CD14-positive monocyte (primary cell): Measurements from ENCODE around the gene EPHA7. TPM values are rescaled to one million over a fixed set of nuclear protein-coding genes. Genes with fewer than 3 reads are reported as not detected.

Experiments used
- DNase-seq, 3 donors: peaks; one replicate each; pipeline ENCODE4 v3.0.0-alpha.2; 2011 to 2022
- H2AFZ ChIP-seq: 2 replicates; pipeline ENCODE4 v1.6.0; 2012; ENCODE audit warnings: mild to moderate bottlenecking, low read depth, low read length, inconsistent platforms; ENCODE audit not compliant: insufficient read depth, poor library complexity, severe bottlenecking
- H3K27ac ChIP-seq, 2 donors: 1 replicate in 1 of 2; 2 replicates in 1 of 2; pipeline ENCODE4 v1.5.1; 2012 to 2013; ENCODE audit warnings: low read length in 2 of 2, control low read depth in 1 of 2, inconsistent platforms in 1 of 2, low read depth in 1 of 2, mild to moderate bottlenecking in 1 of 2
- H3K27me3 ChIP-seq, 2 donors: one replicate each; pipeline versions ENCODE4 v1.6.0 to v1.6.1; 2011 to 2013; ENCODE audit warnings: low read length in 2 of 2; ENCODE audit not compliant: control insufficient read depth in 2 of 2, insufficient read depth in 2 of 2
- H3K36me3 ChIP-seq, 2 donors: replicated peaks in 1 of 2; 1 replicate in 1 of 2; 2 replicates in 1 of 2; pipeline versions ENCODE4 v1.5.1 to v1.6.1; 2012 to 2013; ENCODE audit warnings: low read length in 2 of 2, control low read depth in 1 of 2, inconsistent platforms in 1 of 2, mild to moderate bottlenecking in 1 of 2; ENCODE audit not compliant: insufficient read depth in 2 of 2, control insufficient read depth in 1 of 2
- H3K4me1 ChIP-seq, 2 donors: 1 replicate in 1 of 2; 2 replicates in 1 of 2; pipeline versions ENCODE4 v1.5.1 to v1.6.1; 2012 to 2013; ENCODE audit warnings: low read length in 2 of 2, control low read depth in 1 of 2, inconsistent platforms in 1 of 2, mild to moderate bottlenecking in 1 of 2, moderate library complexity in 1 of 2; ENCODE audit not compliant: insufficient read depth in 2 of 2, control insufficient read depth in 1 of 2
- H3K4me2 ChIP-seq: replicated peaks from 2 replicates; pipeline ENCODE3; 2012; ENCODE audit warnings: low read length, moderate library complexity, mild to moderate bottlenecking; ENCODE audit not compliant: poor library complexity, severe bottlenecking; ENCODE audit errors: extremely low read depth
- H3K4me3 ChIP-seq, 3 experiments: fragments of 200-600 bp in 1 of 3; sonication (generic) in 1 of 3; replicated peaks in 1 of 3; 1 replicate in 2 of 3; 2 replicates in 1 of 3; pipeline ENCODE4 v1.5.1; 2011 to 2013; ENCODE audit warnings: low read length in 3 of 3, mild to moderate bottlenecking in 3 of 3, control low read depth in 2 of 3, low read depth in 2 of 3, inconsistent platforms in 1 of 3, moderate library complexity in 1 of 3
- H3K79me2 ChIP-seq: 2 replicates; pipeline ENCODE4 v1.6.0; 2012; ENCODE audit warnings: mild to moderate bottlenecking, control low read depth, inconsistent platforms, low read length, moderate library complexity; ENCODE audit not compliant: insufficient read depth
- H3K9ac ChIP-seq: 2 replicates; pipeline ENCODE4 v1.6.0; 2017; ENCODE audit warnings: low read length, mild to moderate bottlenecking; ENCODE audit not compliant: insufficient read depth, poor library complexity, severe bottlenecking
- H3K9me3 ChIP-seq, 2 donors: replicated peaks in 1 of 2; 1 replicate in 1 of 2; 2 replicates in 1 of 2; pipeline versions ENCODE4 v1.5.1 to v1.6.1; 2012 to 2013; ENCODE audit warnings: low read length in 2 of 2, control low read depth in 1 of 2; ENCODE audit not compliant: control insufficient read depth in 1 of 2, insufficient read depth in 1 of 2
- H4K20me1 ChIP-seq: 2 replicates; pipeline ENCODE4 v1.6.0; 2012; ENCODE audit warnings: mild to moderate bottlenecking, low read length, control low read depth, moderate library complexity; ENCODE audit not compliant: insufficient read depth
- H3K27ac Mint-ChIP-seq, 7 donors: one replicate each; pipeline ENCODE4 v1.8.0; 2020; ENCODE audit warnings: mild to moderate bottlenecking in 7 of 7, mixed read lengths in 7 of 7, moderate library complexity in 6 of 7, inconsistent platforms in 2 of 7
- H3K27me3 Mint-ChIP-seq, 3 donors: one replicate each; pipeline ENCODE4 v1.8.0; 2021 to 2022; ENCODE audit warnings: low read depth in 3 of 3, mild to moderate bottlenecking in 3 of 3, mixed read lengths in 3 of 3, moderate library complexity in 3 of 3, inconsistent platforms in 1 of 3
- H3K36me3 Mint-ChIP-seq, 2 donors: one replicate each; pipeline ENCODE4 v1.8.0; 2020; ENCODE audit warnings: mixed read lengths in 2 of 2, inconsistent platforms in 1 of 2, mild to moderate bottlenecking in 1 of 2
- H3K4me1 Mint-ChIP-seq: one replicate; pipeline ENCODE4 v1.8.0; 2020; ENCODE audit warnings: mild to moderate bottlenecking, mixed read lengths
- H3K4me3 Mint-ChIP-seq, 2 donors: one replicate each; pipeline ENCODE4 v1.8.0; 2020; ENCODE audit warnings: mild to moderate bottlenecking in 2 of 2, mixed read lengths in 2 of 2, moderate library complexity in 1 of 2
- H3K9me3 Mint-ChIP-seq, 7 donors: one replicate each; pipeline ENCODE4 v1.8.0; 2020 to 2022; ENCODE audit warnings: mixed read lengths in 7 of 7, mild to moderate bottlenecking in 6 of 7, moderate library complexity in 6 of 7, inconsistent platforms in 2 of 7
- WGBS: methylation state at CpG from one replicate; pipeline ENCODE4 v1.1.5; 2013; ENCODE audit warnings: missing lambda C conversion rate; ENCODE audit not compliant: insufficient coverage; 5-methylcytosine and 5-hydroxymethylcytosine counted together
- intact Hi-C, 2 donors: fragments of 100-400 bp; cut with micrococcal nuclease; formaldehyde crosslinking; loops; one replicate each; pipeline versions ENCODE4 v1.15.0 to v1.15.1; 2023
- polyA plus RNA-seq, 3 donors: library from polyadenylated mRNA; depleted of rRNA in 1 of 3; unstranded in 2 of 3; stranded (reverse) in 1 of 3; fragments of 300-500 nt in 2 of 3; fragments of >200 nt in 1 of 3; fragmentation: Illumina TruSeq in 2 of 3; gene quantifications; 1 replicate in 2 of 3; 2 replicates in 1 of 3; pipeline ENCODE4 v1.2.3, GENCODE V29; 2012 to 2021
- TF ChIP-seq, protein P1 (sequence below): fragments of 200-600 bp; IDR thresholded peaks from one replicate; pipeline ENCODE4 v1.8.0; 2022; ENCODE audit warnings: antibody characterized with exemption, mild to moderate bottlenecking

Gene EPHA7
- polyA plus RNA-seq, 3 donors = not detected

DNA sequence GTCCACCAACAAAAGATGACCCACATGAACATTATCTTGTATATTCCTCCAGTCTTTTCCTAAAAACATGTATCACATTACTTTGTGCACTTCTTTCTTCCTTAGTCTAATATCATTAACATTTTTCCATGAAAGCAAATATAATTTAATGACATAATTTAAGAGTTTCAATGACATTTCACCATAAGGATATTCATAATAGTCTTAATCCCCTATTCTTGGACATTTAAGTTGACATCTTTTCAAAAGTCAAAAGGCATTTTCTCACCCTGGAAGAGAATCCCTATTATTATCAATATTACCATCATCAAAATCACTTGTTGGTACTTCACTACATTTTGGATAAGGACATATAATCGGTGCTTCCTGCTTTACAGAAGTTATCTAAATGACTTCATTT, 31.3 kb downstream of the EPHA7 start:
- H3K27ac ChIP-seq = no peak overlapping the region
- no peak overlapping the region for H3K9ac ChIP-seq
- H3K36me3 Mint-ChIP-seq = no peaks in the 10 kb centered on the region
- H3K4me1 ChIP-seq = no peaks in the 10 kb centered on the region
- intact Hi-C loops = no loop called here
- no peak overlapping the region for H3K27ac Mint-ChIP-seq
- DNase-seq = no peak
- H3K9me3 Mint-ChIP-seq = no peaks in the 10 kb centered on the region
- H3K79me2 ChIP-seq = no peaks in the 10 kb centered on the region
- no peak overlapping the region for H3K4me3 ChIP-seq
- no peak overlapping the region for H2AFZ ChIP-seq
- TF ChIP-seq, protein P1, sequence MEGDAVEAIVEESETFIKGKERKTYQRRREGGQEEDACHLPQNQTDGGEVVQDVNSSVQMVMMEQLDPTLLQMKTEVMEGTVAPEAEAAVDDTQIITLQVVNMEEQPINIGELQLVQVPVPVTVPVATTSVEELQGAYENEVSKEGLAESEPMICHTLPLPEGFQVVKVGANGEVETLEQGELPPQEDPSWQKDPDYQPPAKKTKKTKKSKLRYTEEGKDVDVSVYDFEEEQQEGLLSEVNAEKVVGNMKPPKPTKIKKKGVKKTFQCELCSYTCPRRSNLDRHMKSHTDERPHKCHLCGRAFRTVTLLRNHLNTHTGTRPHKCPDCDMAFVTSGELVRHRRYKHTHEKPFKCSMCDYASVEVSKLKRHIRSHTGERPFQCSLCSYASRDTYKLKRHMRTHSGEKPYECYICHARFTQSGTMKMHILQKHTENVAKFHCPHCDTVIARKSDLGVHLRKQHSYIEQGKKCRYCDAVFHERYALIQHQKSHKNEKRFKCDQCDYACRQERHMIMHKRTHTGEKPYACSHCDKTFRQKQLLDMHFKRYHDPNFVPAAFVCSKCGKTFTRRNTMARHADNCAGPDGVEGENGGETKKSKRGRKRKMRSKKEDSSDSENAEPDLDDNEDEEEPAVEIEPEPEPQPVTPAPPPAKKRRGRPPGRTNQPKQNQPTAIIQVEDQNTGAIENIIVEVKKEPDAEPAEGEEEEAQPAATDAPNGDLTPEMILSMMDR = no peak
- H4K20me1 ChIP-seq = no peaks in the 10 kb centered on the region
- H3K4me3 Mint-ChIP-seq = no peak overlapping the region
- WGBS = no CpG with 5 or more reads among the region's 1 CpG
- no peaks in the 10 kb centered on the region for H3K27me3 ChIP-seq
- H3K4me1 Mint-ChIP-seq = no peaks in the 10 kb centered on the region
- no peaks in the 10 kb centered on the region for H3K36me3 ChIP-seq
- peaks cover 0 to 5% of the 10 kb centered on the region in 2 donors for H3K9me3 ChIP-seq
- H3K4me2 ChIP-seq = no peak overlapping the region
- H3K27me3 Mint-ChIP-seq = no peaks in the 10 kb centered on the region

DNA sequence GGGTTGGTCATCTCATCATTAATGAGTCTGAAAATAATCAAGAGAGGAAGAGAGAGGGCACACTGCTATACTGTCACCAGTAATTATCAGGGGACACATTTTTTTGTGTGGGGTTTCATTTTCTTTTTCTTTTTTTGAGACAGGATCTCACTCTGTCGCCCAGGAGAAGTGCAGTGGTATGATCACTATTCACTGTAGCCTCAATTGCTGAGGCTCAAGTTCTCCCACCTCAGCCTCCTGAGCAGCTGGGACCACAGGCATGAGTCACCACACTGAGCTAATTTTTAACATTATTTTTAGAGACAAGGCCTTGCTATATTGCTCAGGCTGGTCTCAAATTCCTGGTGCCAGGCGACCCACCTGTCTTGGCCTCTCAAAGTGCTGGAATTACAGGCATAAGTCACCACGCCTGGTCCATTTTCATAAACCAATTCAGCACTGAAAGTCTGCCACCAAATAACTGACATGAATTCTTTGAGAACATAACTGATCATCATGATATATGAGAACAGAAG, 43.3 kb downstream of the EPHA7 start:
- Histone ChIP-seq H3K79me2 (no peaks in the 10 kb centered on the region), H3K9me3 (no peaks in the 10 kb centered on the region), H3K4me1 (no peaks in the 10 kb centered on the region), H3K9ac (no peak overlapping the region), H4K20me1 (no peaks in the 10 kb centered on the region), H3K36me3 (no peaks in the 10 kb centered on the region), H3K4me2 (no peak overlapping the region), H3K27ac (no peak overlapping the region), H2AFZ (no peak overlapping the region), H3K4me3 (no peak overlapping the region), H3K27me3 (no peaks in the 10 kb centered on the region)
- intact Hi-C loops = no loop called here
- Mint-ChIP-seq H3K27me3 (peaks cover 0 to 2% (median 0%) of the 10 kb centered on the region in 3 donors), H3K27ac (no peak overlapping the region), H3K9me3 (no peaks in the 10 kb centered on the region), H3K4me1 (no peaks in the 10 kb centered on the region), H3K36me3 (no peaks in the 10 kb centered on the region), H3K4me3 (no peak overlapping the region)
- WGBS = 57% methylated on average over 2 of the region's 3 CpGs
- TF ChIP-seq, protein P1 = no peak
- no peak for DNase-seq
